Limb (tissue), 2 donors: ENCODE results near the gene CA5B.
"Not testable (repeated sequence)": the region's sequence is repeated elsewhere in the genome, so short reads cannot be mapped to it uniquely, and the experiment has no call there.

Experiments
- DNase-seq, 2 donors: peaks; one replicate each; pipeline ENCODE4 v3.0.0-alpha.2; 2016; ENCODE audit errors: extremely low spot score in 2 of 2

The CA5B gene

DNA sequence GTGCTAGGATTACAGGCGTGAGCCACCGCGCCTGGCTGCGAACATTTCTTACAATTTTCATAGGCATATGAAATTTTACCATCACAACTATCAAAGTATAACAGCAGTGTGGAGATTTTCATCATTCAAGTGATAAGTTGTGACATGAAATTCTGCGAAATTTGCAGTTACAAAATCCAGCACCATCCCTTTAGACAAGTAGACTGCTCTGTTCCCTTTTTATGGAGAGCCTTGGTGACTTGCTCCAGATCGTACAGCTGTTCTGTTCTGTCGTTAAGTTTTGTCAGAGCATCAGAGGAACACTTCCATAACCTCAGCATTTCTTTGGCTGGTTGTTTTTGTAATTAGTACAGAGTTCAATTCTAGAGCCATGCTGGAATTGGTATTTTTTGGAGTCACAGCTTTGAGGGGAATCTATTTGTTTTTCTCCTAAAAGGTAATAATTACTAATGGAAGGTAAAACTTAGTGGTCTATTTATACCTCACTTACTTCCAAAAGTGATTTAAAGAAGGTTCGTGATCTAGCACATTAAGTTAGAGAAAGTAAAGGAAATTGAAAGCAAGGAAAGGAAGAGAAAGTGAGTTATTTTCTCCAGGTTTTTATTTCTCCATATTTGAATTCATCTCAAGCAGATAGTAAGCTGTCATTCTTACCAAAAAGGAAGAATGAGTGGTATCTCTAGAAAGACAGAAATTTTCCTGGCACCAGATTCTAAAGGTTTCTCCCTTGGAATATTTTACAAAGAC is 74.3 kb downstream of the CA5B start:
- no peak for DNase-seq

DNA sequence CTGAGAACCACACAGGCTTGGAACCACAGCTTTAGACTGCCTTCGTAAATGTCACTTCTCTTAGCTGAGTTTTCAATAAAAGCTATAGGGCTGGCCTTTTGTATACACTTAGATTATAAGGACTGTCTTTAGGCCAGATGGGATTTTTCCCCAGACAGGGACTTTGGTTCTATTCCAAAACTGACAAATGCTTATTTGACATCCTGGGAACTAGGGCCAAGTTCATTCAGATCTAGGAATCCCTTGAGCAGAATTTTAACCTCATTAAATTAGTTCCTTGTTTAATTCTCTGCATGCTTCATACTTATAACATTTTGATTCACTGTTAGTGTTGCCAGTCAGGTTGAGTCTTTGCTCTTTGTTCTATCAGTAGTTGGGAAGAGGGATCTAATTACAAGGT is 75.3 kb downstream of the CA5B start:
- no peak for DNase-seq

DNA sequence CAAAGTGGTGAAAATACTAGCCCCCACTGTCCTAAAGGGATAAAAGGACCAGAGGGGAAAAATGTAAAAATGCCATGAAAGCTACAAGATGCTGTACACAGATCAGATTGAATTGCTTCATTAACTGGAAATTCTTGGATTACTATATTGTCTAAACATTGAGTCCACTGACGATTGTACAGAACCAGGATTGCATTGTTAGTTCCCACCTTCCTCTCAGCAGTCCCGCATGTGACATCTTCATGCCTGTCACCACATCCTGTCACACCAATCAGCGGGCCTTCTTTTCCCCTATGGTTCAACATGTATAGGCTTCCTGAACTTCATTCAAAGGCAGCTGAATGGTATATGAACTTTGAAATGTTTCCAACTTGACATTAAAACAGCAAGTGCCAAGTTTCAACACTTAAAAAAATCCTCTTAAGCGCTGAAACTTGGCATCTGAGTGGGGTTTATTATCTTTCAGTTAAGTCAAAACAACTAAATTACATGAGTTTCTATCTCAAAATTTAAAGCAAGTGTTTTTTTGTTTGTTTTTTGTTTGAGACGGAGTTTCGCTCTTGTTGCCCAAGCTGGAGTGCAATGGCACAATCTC is 76.8 kb downstream of the CA5B start:
- no peak for DNase-seq

DNA sequence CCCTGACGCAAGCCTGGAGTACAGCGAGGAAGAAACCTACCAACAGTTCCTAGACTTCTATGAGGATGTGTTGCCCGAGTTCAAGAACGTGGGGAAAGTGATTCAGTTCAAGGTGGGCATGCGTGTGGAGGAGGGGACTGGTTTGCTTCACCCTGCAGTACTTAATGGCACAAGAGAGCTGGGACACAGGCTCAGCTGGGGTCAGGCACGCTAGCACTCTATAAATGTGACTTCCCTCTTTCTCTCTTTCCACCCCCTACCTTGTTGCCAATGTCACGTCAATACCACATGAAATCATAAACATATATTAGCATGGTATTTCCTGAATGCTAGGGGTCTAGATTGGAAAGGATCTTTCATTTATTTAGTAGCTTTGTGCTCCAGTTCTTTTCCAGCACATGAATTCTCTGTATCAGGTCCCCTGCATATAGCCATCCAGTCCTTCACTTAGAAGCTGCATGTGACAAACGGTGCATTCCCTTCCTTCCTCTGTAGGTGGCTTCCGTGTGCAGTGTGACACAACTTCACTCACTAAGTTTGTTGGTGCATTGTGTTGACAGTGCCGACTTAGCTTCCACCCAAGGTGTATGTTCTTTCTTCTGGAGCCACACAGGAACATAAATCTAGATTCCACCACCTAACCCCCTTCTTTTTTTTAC is 77.8 kb downstream of the CA5B start:
- no peak for DNase-seq

DNA sequence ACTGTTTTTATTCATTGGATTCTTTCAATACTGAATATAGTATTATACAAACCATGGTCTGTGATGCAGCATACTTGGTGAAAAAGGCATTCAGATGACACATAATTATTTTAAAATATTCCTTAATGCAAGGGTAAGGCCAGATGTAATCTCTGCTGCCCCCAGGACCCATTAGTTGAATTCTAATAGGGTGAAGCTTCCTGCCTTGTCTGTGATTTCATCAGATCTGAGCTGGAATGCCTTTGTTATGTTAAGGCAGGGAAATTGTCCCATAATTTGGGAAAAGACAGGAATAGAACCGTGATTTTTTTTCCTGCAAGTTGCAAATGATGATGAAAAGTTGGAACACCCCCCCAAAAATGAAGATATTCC is 78.4 kb downstream of the CA5B start:
- no peak for DNase-seq

DNA sequence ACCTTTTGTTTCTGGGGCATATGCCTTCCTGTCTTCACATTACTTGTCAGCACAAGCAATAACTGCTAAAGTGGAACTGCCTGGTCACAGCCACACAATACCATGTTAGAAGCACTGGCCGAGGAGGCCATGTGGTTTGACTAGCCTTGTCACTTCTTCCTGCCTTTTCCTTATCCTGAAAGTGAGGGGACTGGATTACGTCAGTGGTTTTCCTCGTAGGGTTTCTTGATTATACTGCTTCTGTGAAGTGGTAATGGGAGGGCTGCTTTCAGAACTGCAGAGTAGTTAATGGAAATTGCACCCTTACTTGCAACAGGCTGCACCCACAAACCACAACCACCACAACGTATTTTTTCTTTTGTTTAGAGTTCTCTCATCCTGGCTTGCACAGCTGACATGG is 78.8 kb downstream of the CA5B start:
- no peak for DNase-seq

DNA sequence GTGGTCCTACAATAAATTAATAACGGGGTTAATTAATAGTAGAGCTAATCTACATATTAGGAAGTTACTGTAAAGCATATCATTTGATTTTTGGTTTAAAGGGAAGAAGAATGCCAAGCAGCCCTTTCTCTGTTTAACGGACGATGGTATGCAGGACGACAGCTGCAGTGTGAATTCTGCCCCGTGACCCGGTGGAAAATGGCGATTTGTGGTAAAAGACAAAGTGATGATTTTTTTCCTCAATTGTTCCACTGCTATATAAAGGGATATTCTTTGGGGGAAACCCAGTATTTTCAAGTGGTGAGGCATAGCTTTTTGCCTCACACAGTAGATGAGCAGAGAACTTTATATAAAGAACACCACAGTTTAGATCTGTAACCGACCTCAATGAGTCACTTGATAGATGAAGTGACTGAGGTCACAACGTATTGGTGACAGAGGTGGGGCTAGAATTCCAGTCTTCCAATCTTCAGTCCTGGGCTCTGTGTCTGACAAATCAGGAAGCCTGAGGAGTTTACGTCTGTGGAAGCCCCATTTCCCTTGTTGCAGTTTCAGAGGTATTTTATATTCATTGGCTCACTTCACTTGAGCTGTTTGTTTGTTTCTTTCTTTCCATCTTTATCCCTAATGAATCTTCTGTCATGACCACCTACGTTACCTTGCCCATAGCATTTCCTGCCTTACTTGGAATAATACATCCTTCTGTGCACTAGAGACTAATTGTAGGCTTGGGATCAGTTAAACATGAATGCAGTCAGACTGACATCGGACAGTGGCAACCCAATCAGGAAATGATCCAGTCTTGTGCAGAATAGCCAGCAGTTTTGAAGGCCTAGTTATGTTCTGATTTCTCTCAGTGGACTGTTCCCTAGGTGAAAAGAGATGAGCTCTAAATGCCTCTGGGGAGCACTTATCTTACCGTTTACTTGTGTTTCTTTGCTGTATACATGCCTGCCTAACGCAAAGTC is 82.3 kb downstream of the CA5B start:
- DNase-seq = no peak

DNA sequence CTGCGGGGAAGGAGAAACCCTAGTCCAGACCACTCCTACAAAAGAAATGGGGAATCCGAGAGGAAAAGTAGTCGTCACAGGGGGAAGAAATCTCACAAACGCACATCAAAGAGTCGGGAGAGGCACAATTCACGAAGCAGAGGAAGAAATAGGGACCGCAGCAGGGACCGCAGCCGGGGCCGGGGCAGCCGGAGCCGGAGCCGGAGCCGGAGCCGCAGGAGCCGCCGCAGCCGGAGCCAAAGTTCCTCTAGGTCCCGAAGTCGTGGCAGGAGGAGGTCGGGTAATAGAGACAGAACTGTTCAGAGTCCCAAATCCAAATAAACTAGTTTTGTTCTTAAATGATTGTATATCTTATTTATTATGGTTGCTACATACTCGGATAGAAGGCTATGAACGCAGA is 84.9 kb downstream of the CA5B start:
- no peak for DNase-seq

DNA sequence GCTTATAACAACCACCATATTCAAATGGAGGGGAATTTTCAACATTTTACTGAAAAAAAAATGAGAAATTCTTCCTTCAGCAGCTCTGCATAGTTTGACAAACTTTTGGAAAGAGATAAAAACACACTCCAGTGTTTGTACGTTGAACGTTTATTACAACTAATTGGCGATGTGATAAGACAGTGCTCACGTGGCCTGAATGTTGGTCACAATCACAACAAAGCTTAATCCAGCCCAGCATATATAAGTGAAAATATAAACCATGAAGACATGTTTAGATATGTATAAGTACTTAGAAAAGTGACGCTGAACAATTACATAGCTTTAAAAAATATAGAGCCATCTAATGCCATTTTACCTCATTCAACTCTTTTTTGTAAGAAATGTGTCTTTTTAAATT is 87.9 kb downstream of the CA5B start:
- no peak for DNase-seq

DNA sequence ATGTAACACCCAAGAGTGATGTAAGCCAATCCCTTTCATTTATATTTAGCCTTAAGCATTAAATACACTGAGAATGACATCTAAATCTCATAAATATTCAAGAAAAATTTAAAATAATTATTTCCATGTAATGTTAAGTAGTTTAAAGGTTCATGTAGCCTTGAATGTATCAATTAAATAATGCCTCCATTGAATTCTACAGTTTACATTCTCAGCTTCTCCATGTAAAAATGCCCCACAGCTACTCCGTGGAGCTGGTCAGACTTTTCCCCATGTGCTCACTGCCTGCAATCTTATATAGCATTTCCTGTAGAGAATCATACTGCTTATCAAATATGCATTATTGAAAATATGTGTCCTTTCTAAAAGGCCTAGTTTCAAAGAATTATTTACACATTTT is 91.1 kb downstream of the CA5B start:
- DNase-seq = no peak

DNA sequence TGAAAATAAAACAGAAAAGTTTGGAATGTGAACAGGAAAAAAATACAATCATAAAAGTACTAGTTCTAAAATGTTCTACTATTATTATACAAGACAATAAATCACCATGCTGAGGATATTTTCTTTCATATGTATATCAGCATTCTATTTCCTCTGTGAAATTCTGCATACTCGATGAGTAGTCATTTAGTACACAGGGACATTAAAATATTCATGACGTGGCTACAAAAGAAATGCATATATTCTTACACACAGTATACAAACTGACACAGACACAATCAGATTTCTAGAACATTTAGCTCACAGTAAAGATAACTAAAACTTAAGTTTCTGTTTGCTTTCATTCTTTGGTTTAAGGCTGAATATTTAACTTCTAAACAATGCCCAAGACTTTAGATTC is 93.3 kb downstream of the CA5B start:
- not testable (repeated sequence) for DNase-seq

DNA sequence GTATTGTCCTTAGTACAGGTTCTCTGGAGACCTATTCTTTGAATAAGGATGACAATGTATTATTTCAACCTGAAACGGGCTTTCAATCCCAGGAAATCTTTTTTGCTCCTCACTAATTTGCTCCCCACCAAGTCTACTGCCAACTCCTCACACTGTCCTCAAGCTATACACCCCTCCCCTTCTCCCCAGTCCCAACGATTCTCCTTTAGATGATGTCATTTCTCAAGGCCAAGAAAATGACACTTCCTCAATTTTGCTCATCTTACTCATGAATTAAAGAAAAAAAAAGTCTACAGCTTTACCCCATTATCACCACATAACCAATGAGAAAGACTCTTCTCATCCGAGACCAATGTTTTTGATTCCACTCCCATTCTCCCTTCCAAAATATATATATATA is 96.0 kb downstream of the CA5B start:
- DNase-seq = no peak

DNA sequence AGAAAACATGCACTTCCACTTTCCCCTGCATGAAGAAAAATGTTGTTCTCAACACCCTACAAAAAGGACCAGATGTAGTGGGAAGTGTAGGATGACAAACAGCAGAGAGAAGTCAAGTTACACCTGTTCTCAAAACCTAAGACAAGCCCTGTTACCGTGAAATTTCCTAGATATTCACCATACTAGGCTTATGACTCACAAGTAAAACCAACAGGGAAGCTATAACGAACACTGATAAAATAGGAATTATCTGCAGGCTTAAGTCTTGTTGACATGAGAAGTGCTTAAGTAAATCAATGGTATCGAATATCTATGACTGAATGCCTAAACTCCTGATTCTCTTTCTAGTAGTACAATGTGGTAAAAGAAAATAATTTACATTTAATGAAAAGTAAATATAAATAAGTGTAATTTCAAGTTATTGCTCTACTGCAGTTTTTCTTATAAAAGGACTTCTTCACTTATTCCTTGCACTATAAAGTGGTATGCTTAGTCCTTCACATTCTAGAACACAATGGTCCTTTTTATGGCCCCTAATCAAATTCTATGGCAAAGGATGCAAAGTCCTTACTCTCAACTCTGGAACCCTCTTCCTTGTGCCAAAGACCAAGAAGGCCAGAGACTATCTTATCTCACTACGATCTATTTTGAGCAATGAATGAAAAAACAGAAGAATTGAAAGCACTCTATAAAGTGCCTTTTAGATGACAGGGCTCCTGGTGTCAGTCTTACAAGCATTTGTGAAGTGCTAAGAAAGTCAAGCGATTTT is 96.9 kb downstream of the CA5B start:
- no peak for DNase-seq
